ENCODE measurements around the gene TMEM145. TPM values are rescaled to one million over a fixed set of nuclear protein-coding genes. Genes with fewer than 3 reads are reported as not detected.
"Not testable (repeated sequence)": the region's sequence is repeated elsewhere in the genome, so short reads cannot be mapped to it uniquely, and the experiment has no call there.

Gene TMEM145
- total RNA-seq, 1 donor from 2014 or later, result 0.12 TPM

- intact Hi-C loops (cut with micrococcal nuclease), result no loop called here
These were observed 739 bp upstream of the TMEM145 start for GRCh38 chr19:42312370-42312769.

GRCh38 chr19:42313840-42314755, 989 bp downstream of the TMEM145 start:
- intact Hi-C loops (cut with micrococcal nuclease), result loop anchor here (1.0 kb wide), 1 partner anchor 11 kb away; the partner anchor contains the start of gene MEGF8

DNA sequence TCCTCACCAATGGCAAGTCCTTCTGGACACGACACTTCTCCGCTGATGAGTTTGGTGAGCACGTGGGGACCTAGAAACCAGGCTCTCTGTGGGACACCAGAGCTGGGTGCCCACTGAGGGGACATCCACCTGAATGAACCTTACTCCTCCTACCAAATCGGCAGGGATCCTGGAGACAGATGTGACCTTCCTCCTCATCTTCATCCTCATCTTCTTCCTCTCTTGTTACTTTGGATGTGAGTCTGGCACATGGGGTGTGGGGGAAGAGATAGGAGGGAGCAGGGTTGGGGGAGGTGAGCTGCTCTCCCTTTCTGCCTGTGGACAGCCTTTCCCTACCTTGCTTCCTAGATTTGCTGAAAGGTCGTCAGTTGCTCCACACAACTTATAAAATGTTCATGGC, 1.9 kb downstream of the TMEM145 start:
- intact Hi-C loops (cut with micrococcal nuclease), result no loop called here

GRCh38 chr19:42316223-42317211, 3.4 kb downstream of the TMEM145 start:
- intact Hi-C loops (cut with micrococcal nuclease), result loop anchor here (2.0 kb wide), 1 partner anchor 64 kb away; no protein-coding TSS in a partner anchor

GRCh38 chr19:42317535-42317934, 4.4 kb downstream of the TMEM145 start:
- intact Hi-C loops (cut with micrococcal nuclease), result loop anchor here (2.0 kb wide), 1 partner anchor 63 kb away; no protein-coding TSS in a partner anchor

DNA sequence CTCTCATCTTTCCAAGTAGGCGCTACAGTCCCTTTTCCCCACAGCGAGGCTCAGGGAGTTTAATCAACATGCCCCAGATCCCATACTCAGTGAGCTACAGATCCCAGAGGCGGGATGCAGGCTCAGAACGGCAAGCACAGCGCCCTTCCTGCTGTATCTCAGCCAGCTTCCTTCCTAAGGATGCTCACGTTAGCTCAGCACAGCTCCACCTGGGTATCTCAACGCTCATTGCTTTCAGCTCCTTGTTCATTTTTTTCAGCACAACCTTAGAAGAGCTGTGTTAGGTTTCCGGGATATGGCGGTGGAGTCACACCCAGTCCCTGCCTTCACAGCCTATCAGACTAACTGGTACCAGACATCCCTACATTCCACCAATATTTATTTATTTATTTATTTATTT, 9.2 kb downstream of the TMEM145 start:
- intact Hi-C loops (cut with micrococcal nuclease), result loop anchor here (10.0 kb wide), 1 partner anchor 1978 kb away; the partner anchor contains the start of genes C19orf47 and PLD3

- intact Hi-C loops (cut with micrococcal nuclease), result loop anchor here (10.0 kb wide), 1 partner anchor 1979 kb away; the partner anchor contains the start of genes C19orf47 and PLD3
These were observed 10.4 kb downstream of the TMEM145 start for GRCh38 chr19:42323473-42323851.

DNA sequence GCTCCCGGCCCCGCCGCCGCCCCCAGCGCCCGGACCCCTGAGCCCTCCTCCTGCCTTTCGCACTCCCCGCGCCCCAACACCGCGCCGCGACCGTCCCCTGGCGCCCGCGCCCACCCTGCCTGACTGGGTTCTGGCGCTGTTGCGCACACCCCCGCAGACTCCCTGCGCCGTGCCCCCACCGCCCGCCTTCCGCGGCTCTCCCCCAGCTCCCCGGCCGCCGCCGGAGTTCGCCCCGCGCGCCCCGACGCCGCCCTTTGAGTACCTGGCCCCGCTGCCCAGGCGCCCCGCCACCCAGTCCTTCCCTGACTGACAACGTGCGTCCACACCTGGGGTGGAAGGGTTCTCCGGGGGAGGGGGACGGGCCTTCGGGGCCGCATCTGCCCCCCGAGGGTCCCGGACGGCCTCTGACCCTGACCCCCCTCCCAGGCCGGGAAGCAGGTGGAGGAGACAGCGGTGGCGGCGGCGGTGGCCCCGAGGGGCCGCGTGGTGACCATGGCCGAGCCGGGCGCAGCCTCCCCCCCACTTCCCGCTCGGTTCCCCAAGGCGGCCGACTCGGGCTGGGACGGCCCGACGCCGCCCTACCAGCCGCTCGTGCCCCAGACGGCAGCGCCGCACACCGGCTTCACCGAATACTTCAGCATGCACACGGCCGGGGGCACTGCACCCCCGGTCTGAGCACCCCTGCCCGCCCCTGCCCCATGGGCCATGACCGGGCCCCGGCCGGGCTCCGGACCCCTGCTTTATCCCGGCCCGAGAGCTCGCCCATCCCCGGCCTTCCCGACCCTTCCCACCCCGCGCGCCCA, 10.9 kb downstream of the TMEM145 start:
- intact Hi-C loops (cut with micrococcal nuclease), result loop anchor here (10.0 kb wide), 1 partner anchor 1979 kb away; the partner anchor contains the start of genes C19orf47 and PLD3

- intact Hi-C loops (cut with micrococcal nuclease), result loop anchor here (1.0 to 10.0 kb wide), 15 partner anchors 11 to 1980 kb away; partner anchors contain the start of genes C19orf47, ERF, PAFAH1B3 and PLD3
These were observed 11.7 kb downstream of the TMEM145 start for GRCh38 chr19:42324655-42325307.

DNA sequence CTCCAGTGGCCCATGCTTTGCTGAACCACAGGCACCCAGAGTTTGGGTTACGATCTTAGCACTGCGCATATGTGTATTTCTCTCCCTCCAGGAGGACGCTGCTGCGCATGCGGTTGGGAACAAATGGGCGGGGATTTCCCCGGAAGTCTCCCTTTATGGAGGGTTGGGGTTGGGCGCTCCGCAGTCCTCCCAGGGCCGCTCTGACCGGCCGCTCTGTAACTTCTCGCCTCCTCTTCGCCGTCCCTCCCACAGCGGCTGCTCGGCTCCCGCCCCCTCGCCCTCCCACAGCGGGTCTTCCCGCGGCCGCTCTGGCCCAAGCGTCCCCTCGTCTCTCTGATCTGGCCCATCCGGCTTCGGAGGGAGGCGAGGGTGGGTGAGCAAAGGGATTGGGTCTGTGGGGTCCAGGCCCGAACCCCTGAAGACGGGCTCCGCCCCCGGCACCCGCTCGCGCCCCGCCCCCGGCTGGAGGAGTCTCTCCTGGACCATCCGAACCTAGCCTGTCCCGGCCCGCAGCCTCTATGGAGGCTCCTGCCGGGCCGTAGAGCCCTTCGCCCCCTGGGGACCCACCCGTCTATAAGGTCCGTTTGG, 12.3 kb downstream of the TMEM145 start, which contains the start of gene MEGF8:
Gene MEGF8, plus strand, starts transcription at position 328 of the 588 bp plus-strand sequence. CDS start 609 bp downstream, outside the sequence.
- intact Hi-C loops (cut with micrococcal nuclease), result loop anchor here (1.0 to 10.0 kb wide), 15 partner anchors 12 to 1981 kb away; partner anchors contain the start of genes C19orf47, ERF, PAFAH1B3 and PLD3

DNA sequence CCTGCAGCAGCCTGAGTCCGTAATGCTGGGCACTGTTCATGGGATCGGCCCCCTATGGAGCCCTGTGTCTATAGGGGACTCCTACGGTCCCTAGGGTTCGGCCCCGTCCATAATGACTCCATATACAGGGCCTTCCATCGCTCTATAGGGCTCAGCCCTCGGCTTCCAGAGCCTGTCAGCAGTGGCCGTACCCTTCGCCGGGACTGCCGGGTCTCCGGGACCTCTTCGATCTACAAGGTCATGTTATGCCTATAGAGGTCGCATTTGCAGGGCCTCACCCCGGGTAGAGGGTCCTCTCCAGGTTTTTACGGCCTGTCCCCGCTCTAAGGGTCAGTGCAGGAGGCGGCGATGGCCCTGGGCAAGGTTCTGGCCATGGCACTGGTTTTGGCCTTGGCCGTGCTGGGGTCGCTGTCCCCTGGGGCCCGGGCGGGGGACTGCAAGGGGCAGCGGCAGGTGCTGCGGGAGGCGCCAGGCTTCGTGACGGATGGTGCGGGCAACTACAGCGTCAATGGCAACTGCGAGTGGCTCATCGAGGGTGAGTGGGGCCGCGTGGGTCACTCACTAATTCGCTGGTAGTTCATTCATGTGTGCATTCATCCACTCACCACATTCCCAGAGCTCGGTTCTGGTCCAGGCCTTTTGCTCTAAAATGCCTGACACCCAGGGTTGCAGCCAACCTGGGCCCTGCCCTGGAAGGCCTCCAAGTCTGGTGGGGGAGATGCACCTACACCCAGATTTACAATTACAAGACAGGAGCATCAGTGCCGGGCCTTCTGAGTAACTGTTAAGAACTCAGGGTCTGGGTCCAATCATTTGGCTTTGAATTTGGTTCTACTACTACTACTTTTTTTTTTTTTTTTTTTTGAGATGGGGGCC, 13.0 kb downstream of the TMEM145 start:
- intact Hi-C loops (cut with micrococcal nuclease), result loop anchor here (1.0 to 10.0 kb wide), 15 partner anchors 13 to 1981 kb away; partner anchors contain the start of genes C19orf47, ERF, PAFAH1B3 and PLD3

DNA sequence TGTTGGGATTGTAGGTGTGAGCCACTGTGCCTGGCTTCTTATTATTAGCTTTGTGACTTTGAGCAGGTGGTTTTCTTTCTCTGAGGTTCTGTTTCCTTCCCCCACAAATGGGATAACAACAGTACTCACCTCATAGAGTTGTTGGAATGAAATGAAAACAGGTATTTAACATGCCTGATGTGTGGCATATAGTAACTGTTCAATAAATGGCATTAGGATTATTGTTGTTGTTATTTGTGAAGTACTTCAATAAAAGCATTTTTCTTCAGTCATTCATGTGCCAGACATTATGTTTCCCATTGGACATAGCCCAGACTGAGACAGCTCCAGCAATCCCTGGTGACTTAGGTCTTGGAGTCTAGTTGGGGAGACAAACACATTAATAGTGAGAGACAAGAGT, 13.9 kb downstream of the TMEM145 start:
- intact Hi-C loops (cut with micrococcal nuclease), result loop anchor here (10.0 kb wide), 1 partner anchor 1982 kb away; the partner anchor contains the start of genes C19orf47 and PLD3

GRCh38 chr19:42327381-42327780, 14.3 kb downstream of the TMEM145 start:
- intact Hi-C loops (cut with micrococcal nuclease), result loop anchor here (10.0 kb wide), 1 partner anchor 1983 kb away; the partner anchor contains the start of genes C19orf47 and PLD3

DNA sequence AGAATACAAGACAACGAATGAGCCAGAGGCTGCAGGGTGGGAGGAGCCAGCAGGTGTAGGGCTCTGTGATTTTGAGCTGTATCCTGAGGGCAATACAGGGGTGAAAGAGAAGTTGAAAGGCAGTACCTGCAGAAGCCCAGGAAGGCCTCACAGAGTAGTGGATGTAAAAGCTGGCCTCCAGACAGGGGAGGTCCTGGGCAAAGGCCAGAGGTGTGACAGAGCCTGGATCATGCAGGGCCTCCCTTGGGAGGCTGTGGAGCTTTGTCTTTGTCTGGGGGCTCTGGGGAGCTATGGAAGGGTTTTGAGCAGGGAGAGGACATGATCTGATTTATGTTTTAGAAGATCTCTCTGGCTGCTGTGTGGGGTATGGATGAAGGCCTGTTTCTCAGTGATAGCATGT, 15.0 kb downstream of the TMEM145 start:
- intact Hi-C loops (cut with micrococcal nuclease), result loop anchor here (10.0 kb wide), 1 partner anchor 1983 kb away; the partner anchor contains the start of genes C19orf47 and PLD3

- intact Hi-C loops (cut with micrococcal nuclease), result loop anchor here (10.0 kb wide), 1 partner anchor 1984 kb away; the partner anchor contains the start of genes C19orf47 and PLD3
These were observed 15.7 kb downstream of the TMEM145 start for GRCh38 chr19:42328854-42329253.

GRCh38 chr19:42330241-42330711, 17.2 kb downstream of the TMEM145 start:
- intact Hi-C loops (cut with micrococcal nuclease), result no loop called here

- intact Hi-C loops (cut with micrococcal nuclease), result not testable (repeated sequence)
These were observed 18.2 kb downstream of the TMEM145 start for GRCh38 chr19:42331333-42331732.
